ENCODE data around the gene MTRF1.

GRCh38 chr13:41188584-41188983, 74.8 kb downstream of the MTRF1 start:
- TF ChIP-seq CTCF (IDR thresholded peaks at IDR 0.05; ENCODE audit: insufficient read depth, low read length) (no peak), GABPA (IDR thresholded peaks at IDR 0.05; ENCODE audit: low read depth) (no peak)
